NCI-H187 treated with DMSO at 0.1 percent for 48 hours (cell line): ENCODE data around the gene PIGZ.
A peak's percentile ranks its signal among the peaks of the same experiment; 100 is the strongest.
"Not testable (repeated sequence)": the region's sequence is repeated elsewhere in the genome, so short reads cannot be mapped to it uniquely, and the experiment has no call there.

Experiments used
- DNase-seq: peaks from one replicate; lab custom pipeline; 2025; lab: John Stamatoyannopoulos, UW

The PIGZ gene

DNA sequence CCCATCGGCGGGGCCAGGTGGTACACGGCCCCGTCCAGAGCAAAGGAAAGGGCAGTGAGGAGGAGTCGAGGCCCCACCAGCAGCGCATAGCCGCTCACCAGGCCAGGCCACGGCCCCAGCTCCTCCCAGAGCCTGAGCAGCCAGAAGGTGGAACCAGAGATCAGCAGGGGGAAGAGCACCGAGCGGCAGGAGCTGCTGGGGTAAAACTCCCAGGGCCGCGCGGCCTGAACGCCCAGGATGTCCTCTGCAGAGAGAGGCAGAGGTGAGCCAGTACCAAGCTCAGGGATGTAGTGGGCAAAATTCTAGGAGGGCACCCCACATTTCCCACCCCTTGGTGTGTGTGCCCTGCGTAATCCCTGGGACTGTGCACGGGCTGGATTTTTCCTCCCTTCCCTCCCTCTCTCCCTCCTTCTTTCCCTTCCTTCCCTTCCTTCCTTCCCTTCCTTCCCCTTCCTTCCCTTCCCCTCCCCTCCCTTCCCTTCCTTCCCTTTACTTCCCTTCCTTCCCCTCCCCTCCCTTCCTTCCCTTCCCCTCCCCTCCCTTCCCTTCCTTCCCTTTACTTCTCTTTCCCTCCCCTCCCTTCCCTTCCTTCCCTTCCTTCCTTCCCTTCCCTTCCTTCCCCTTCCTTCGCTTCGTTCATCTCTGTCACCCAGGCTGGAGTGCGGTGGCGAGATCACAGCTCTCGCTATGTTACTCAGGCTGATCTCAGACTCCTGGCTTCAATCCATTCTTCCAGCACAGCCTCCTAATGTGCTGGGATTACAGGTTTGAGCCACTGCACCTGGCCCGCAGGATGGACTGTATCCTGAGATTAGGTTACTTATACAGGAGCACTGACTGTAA lies 20.0 kb downstream of the PIGZ start:
- DNase-seq, result no peak

DNA sequence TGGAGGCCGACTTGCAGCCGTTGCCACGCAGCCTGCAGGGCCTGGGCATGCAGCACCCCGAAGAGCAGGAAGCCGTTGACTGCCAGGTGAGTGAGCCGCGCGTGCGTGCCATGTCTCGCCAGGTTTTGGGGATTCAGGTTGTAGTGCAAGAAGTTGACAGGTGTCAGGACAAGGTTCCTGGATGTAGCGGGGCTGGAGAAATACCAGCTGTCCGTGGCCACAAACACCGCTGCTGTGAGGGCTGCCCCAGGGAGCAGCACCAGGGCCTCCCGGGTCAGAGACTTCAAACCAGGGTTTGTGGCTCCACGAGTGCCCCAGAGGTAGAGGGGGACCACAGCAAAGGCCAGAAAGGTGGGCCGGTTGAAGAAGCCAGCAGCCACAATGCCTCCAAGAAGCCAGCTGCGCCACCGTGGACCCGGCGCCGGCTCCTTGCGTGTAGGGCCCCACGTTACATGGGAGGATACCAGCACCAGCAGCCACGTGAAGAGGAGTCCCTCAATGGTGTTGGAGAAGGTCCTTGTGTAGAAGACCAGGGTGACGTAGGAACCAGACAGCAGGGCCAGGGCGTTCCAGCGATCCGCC lies 20.7 kb downstream of the PIGZ start:
- DNase-seq, result no peak

DNA sequence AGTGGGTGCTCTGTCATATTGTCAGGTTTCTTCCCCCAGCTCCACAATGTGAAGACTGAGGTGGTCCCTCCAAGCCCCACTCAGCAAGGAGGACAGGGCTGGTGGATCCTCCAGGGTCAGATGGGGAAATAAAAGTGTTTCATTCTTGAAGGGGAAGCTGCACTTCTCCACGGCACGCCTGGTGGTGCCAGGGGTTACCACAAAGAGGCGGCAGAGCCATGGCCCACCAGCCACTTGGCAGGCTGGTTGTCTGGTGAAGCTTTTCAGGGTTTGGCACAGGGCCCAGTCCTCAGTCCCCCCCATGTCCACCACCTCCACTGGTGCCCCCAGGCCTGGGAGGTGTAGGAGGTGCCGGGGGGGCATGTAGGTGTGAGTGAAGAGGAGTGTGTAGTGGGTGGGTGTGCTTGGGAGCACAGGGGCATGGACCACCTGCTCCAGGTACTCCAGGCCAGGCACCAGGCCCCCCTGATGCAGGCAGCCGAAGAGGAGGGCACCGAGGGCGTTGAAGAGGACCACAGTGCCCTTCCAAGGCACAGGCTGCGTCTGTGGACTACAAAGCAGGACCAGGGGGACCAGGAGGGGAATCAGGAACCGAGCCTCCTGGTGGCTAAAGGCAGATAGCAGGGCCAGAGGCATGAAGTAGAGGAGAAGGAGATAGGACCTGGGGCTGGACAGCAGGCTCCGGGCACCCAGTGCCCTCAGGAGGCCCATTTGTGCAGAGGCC lies 21.3 kb downstream of the PIGZ start:
- no peak for DNase-seq

DNA sequence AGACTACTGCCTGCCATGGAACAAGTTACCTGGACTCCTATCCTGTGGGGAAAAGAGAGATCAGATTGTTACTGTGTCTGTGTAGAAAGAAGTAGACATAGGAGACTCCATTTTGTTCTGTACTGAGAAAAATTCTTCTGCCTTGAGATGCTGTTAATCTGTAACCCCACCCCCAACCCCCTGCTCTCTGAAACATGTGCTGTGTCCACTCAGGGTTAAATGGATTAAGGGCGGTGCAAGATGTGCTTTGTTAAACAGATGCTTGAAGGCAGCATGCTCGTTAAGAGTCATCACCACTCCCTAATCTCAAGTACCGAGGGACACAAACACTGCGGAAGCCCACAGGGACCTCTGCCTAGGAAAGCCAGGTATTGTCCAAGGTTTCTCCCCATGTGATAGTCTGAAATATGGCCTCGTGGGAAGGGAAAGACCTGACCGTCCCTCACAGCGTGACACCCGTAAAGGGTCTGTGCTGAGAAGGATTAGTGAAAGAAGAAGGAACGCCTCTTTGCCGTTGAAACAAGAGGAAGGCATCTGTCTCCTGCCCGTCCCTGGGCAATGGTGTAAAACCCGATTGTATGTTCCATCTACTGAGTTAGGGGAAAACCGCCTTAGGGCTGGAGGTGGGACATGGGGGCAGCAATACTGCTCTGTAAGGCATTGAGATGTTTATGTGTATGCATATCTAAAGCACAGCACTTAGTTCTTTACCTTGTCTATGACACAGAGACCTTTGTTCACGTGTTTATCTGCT lies 24.4 kb downstream of the PIGZ start:
- not testable (repeated sequence) for DNase-seq

DNA sequence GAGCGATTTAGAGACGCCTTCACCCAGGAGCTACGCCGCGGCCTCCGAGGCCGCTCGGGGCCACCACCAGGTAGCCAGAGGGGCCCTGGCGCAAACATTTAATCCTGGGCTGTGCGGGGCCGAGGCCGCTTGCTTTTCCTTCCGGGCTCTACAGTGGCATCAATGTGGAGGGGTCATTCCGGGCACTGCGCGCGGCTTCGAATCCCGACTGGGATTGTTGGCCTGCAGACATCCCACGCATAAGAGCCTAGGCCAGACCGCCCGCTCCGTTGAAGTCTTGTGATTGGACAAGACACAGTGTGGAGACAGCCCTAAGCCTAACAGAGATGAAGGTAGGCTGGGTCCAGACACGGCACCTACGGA lies 25.7 kb downstream of the PIGZ start:
- no peak for DNase-seq

DNA sequence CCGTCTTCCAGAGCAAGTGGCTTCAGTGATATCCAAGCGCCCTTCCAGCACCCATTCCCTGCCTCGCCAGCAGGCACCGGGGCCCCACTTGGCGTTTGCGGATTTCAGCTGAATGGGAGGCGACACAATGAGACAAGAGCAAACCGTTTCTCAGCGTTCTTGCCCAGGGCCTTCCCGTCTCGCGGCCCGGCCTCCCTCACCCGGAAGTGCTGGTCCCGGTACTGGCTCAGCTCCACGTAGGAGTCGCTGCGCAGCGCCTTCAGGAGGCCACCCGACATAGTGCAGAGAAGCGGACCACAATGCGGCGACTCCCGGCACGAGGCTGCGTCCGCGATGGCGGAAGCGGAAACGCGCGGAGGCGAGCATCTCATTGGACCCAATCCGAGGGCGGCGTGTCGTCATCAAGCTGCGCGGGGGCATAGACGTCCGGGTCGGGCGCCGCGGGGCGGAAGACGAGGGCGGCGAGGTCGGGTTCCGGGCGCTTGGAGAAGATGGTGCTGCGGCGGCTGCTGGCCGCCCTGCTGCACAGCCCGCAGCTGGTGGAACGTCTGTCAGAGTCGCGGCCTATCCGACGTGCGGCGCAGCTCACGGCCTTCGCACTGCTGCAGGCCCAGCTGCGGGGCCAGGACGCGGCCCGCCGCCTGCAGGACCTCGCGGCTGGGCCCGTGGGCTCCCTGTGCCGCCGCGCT lies 26.3 kb downstream of the PIGZ start, which contains the start of gene NCBP2:
Gene NCBP2 (minus strand): TSS at position 303 of the 689 bp plus-strand sequence. CDS start 25 bp downstream, at position 278.
- peak; percentile 67 for DNase-seq

DNA sequence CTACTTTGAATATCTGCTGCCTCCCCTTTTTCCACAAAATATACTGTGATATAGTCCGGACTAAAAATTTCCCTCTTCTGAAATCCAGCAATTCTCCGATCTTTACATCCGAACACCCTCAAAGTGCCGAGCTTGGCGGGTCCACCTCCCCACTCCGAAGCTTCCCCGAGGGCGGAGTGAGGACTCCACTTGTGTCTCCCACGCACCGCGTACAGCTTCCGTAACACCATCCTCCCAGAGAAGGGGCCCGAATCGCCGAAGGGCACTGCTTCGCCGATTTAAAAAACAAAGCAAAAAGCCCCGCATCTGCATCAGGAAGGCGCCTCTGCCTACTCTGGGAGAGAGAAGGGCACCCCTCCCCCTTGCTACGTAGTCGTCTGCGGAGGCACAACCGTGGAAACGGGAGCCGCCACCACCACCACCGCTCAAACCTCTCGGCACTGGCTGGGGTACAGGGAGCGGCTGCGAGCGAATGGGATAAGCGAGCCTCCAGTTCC lies 26.9 kb downstream of the PIGZ start:
- no peak for DNase-seq

DNA sequence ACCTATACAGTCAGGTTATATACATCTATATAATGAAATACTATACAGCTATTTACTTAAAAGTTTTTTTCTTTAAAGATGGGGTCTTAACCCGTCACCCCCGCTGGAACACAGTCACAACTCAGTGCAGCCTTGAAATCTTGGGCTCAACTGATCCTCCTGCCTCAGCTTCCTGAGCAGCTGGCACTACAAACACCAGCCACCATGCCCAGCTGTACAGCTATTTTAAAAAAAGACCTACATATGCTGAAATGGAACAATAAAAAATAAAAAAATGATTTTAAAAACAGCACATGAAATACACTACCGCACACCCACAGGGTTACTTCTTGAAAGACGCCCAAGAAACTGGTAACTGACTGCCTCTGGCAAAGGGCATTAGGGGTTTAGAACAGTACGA lies 30.1 kb downstream of the PIGZ start:
- DNase-seq, result no peak

DNA sequence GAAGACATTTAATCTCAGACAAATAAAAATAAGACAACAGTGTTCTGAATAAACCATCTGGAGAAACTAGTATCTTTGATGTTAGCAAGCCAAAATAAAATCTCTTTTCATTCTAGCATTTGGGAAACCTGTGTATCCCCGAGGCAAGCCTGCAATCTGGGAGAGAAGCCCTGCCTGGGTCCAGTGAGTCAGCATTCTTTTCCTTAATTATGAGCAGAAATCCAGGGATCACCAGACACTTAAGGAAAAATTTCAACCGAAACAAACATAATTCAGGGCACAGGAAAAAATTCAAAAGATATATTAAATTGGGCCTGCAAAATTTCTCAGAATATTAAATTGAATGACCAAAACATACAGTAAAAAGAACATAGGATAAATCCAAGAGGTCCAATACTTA lies 30.5 kb downstream of the PIGZ start:
- DNase-seq, result no peak

DNA sequence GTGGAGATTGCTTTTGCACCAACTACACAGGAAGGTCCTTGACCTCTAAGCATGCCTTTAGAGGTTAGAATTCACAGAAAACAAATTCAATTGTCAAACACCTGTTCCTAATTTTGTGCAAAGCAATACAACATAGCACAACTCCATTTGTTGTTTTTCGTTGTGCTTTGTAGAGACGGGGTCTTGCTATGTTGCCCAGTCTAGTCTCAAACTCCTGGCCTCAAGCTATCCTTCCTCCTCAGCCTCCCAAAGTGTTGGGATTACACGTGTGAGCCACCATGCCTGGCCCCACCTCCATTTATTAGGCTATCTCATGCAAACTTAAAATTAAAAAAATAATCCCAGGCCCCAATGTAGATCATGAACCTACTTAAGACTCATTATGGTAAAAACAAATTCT lies 32.3 kb downstream of the PIGZ start:
- no peak for DNase-seq

DNA sequence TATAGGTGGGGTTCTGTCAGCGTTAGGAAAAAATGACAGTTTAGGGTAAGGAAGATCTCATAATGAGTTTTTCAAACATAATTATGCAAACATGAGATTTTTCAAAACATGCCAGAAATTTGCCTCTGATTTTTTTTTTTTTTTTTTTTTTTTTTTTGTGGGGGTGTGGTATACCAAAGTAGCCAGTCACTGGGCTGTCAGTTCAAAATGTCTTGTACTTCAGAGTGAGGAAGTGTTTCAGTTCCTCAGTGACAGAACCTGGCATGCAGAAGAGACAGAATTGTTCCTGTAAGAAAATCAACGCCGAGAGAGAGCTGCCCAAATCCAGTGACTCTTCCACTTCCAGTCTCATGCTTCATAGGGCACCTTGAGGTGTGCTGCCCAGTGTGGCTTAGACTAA lies 36.0 kb downstream of the PIGZ start:
- DNase-seq, result no peak

DNA sequence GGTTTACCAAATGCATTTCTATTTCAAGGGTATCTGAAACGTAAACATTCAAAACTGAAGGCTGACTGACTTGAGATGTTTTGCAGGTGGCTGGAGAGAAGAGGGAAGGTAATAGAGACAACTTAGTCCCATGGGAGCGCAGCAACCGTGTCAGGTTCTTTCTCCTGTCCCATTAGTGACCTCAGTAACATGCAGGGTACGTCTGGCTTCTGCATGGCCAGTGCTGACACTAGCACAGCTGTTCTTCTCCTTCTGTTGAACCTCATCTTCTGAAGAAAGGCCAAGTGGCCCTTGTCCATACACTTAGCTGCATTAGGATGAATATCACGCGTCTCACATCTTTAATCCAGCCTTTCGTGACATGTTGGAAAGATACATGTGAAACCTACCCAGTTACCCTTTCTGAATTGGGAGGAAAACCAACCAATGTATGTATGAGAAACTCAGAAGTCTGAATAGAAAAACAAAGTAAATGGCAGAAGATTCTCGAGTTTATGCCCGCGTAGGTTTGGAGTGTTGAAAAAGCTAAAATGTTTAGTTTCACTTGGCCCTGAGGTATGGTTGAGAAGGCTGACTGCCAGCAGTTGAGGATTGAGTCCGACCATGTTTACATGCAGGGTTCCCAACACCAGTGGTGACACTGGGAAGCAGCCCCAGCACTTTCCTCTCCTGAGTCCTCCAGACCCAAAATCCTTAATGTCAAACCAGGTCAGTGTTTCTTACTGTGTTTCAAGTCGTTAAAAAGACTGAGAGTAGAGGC lies 36.6 kb downstream of the PIGZ start:
- peak; percentile 64 for DNase-seq

DNA sequence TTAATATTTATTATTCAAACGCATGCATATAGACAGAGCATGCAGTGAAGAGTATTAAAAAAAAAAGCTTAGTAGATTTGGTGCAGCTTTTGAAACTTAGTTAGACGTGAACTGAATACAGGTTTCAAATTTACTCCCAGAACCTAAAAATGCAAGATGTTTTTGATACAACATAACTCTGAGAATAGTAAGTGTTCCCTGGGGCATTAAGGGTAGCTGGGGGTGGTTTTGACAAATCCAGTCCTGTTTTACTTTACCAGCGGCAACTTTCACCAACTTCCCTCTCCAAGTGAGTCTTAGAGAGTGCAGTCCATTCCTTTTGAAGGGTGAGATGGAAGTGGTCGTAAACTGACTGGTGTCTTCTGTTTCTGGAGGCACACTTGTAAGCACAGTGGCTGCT lies 37.5 kb downstream of the PIGZ start:
- DNase-seq, result no peak

DNA sequence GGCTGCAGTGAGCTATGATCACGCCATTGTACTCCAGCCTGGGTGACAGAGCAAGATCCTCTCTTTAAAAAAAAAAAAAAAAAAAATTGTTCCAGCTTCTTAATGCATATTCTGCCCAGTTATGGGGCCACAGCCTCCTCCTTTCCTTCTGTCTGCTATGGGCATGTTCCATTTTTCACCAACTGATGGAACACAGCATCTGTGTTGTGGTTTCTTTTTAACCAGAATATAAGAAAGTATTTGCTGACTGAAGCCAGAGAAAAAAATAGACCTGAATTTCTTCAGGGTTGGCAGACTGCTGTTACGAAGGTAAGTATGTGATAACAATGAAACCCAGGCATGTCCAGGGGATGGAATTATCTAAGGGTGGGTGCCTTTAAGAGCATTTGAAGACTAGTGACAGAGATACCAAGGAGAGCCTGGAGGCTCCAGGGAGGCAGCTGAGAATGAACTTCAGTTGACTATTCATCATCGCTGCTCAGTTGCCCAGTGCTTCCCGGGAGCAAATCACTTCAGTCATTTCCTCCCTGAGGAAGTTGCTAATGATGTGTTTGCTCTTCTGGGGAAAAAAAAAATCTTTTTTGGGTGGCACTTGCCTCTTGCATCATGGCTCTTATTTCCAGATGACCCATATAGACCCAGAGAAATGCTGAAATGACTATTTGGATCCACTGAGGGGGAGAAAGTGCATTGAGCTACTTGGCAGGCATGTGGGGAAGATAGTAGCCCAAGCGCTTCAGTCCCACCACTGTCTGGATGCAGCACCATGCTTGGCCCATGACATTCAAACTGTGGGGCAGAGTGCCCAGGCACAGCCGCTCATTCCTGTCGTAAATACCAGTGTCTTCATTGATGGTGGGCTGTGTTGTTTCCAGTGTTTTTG lies 40.8 kb downstream of the PIGZ start:
- DNase-seq, result no peak

DNA sequence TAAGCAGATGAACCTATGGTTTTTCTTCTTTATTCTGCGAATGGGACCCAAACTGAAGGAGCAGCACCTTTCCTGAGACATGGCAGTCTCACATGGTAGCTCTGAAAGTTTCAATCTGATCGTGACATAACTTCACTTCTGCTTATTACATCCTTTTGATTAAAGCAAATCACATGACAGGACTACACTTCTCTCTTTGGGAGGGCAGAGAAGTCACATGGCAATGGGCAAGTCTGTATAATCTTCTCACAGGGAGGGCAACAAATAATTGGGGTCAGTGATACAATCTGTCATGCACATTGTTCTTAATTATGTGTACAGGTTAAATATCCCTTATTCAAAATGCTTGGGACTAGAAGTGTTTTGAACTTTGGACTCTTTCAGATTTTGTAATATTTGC lies 47.9 kb downstream of the PIGZ start:
- DNase-seq, result no peak

DNA sequence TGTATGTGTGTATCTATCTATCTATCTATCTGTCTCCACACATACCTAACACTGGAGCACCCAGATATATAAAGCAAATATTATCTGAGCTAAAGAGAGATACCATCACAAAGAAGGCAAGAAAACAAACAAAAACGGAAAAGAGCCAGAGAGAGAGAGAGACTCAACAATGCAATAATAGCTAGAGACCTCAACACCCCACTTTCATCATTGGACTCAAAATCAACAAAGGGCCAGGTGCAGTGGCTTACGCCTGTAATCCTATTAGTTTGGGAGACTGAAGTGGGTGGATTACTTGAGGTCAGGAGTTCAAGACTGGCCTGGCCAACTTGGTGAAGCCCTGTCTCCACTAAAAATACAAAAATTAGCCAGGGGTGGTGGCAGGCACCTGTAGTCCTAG lies 49.7 kb downstream of the PIGZ start:
- no peak for DNase-seq

DNA sequence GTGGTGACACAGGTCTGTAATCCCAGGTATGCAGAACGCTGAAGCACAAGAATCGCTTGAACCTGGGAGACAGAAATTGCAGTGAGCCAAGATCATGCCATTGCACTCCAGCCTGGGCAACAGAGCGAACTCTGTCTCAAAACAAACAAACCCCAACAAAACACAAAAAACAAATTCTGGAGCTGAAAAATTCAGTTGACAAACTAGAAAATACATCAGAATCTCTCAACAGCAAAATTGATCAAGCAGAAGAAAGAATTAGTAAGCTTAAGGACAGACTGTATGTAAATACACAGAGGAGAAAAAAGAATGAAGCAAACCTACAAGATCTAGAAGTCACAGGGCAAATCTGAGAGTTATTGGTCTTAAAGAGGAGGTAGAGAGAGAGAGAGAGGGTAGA lies 51.6 kb downstream of the PIGZ start:
- DNase-seq, result no peak

DNA sequence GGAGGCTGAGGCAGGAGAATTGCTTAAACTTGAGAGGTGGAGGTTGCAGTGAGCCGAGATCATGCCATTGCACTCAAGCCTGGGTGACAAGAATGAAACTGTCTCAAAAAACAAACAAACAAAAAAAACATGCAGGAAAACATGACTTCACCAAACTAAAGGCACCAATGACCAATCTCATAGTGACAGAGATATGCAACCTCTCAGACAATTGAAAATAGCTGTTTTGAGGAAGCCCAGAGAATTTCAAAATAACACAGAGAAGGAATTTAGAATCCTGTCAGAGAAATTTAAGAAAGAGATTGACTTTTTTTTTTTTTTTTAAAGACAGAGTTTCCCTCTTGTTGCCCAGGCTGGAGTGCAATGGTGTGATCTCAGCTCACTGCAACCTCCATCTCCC lies 52.4 kb downstream of the PIGZ start:
- no peak for DNase-seq

DNA sequence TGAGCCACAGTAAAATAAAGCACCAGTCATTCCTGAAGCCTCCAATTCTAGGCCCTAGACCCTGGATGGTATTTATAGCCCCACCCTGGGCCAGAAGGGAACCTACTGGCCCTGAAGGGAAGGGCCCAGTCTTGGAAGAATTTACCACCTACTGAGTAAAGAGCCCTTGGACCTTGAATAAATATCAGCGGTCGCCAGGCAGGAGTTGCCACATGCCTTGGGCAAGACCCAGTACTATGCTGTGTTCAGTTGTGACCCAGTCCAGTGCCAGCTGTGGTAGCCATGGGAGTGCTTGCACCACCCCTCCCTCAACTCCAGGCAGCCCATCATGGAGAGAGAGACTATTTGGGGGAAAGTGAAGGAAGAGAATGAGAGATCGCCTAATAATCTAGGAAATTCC lies 53.3 kb downstream of the PIGZ start:
- no peak for DNase-seq

DNA sequence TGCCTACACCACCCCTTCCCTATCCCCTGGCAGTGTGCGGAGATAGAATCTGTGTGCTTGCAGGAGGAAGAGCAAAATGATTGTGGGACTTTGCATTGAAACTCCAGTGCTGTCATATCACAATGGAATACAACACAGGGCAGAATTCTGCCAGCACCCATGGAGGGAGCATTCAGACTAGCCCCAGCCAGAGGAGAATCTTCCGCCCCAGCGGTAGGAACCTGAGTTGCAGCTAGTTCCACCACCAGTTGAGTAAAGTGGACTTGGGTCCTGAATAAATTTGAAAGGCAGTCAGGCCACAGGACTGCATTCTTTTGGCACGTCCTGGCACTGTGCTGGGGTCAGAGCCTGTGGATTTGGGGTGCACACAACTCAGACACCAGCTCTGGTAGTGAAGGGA lies 53.8 kb downstream of the PIGZ start:
- DNase-seq, result no peak
